Mucosa of descending colon (tissue), 3 donors: ENCODE results near the gene ANK3. TPM values are rescaled to one million over a fixed set of nuclear protein-coding genes. Genes with fewer than 3 reads are reported as not detected.

ENCODE experiments used
- ATAC-seq: fragments of 200-7000 bp; cut with Tn5 transposase; one replicate; pipeline ENCODE4 v1.9.1; 2020; ENCODE audit warnings: mild to moderate bottlenecking, moderate library complexity
- DNase-seq, 3 donors: peaks; one replicate each; pipeline ENCODE4 v3.0.0-alpha.2; 2020
- H3K36me3 ChIP-seq: fragments of 200-600 bp; one replicate; pipeline ENCODE4 v1.8.0; 2021; ENCODE audit warnings: low read depth, mild to moderate bottlenecking
- H3K4me1 ChIP-seq: fragments of 200-600 bp; one replicate; pipeline ENCODE4 v1.8.0; 2021; ENCODE audit warnings: low read depth, mild to moderate bottlenecking
- H3K4me3 ChIP-seq: fragments of 200-600 bp; one replicate; pipeline ENCODE4 v1.8.0; 2021; ENCODE audit warnings: mild to moderate bottlenecking
- H3K9me3 ChIP-seq: fragments of 200-600 bp; one replicate; pipeline ENCODE4 v1.8.0; 2021; ENCODE audit warnings: mild to moderate bottlenecking
- CTCF ChIP-seq: fragments of 200-600 bp; IDR thresholded peaks from one replicate; pipeline ENCODE4 v1.8.0; 2022; ENCODE audit warnings: antibody characterized with exemption, mild to moderate bottlenecking
- intact Hi-C, 2 donors: fragments of 100-400 bp; cut with DNase I in 1 of 2; cut with micrococcal nuclease in 1 of 2; formaldehyde crosslinking; loops; one replicate each; pipeline versions ENCODE4 v1.11.0 to v1.11.1; 2022; cut with DNase I, micrococcal nuclease
- total RNA-seq, 3 donors: library from RNA; stranded (reverse); fragmentation: NEBNext Ultra II Directional in 2 of 3; extraction: Animal tissue kit (Norgen Biotek cat#: 25700) in 2 of 3; gene quantifications; one replicate each; pipeline versions ENCODE4 v1.2.1 to v1.2.4, GENCODE V29; 2021 to 2023
- donor health status: DM: no; HTN: no; CAD: no; lungs with moderate emphysema.
- donor health status: DM: no; HTN: no; CAD: no.
- donor health status: DM: no; HTN: yes; CAD: no.

Gene ANK3
- total RNA-seq, 3 donors from 2014 or later: 67.7 to 145 (median 74.0) TPM

GRCh38 chr10:59977486-59977885, 412.2 kb downstream of the ANK3 start:
- Histone ChIP-seq H3K4me3 (no peak overlapping the region), H3K4me1 (no peaks in the 10 kb centered on the region), H3K36me3 (no peaks in the 10 kb centered on the region), H3K9me3 (peaks cover 20% of the 10 kb centered on the region)
- no peak for TF ChIP-seq CTCF
- ATAC-seq (no peak), DNase-seq (no peak)
- intact Hi-C loops: no loop called here

- Histone ChIP-seq H3K36me3 (no peaks in the 10 kb centered on the region), H3K4me3 (no peak overlapping the region), H3K9me3 (peaks cover 20% of the 10 kb centered on the region), H3K4me1 (no peaks in the 10 kb centered on the region)
- TF ChIP-seq CTCF: no peak
- DNase-seq (no peak), ATAC-seq (no peak)
- intact Hi-C loops: no loop called here
These were observed 412.8 kb downstream of the ANK3 start for GRCh38 chr10:59976909-59977308.
